ENCODE results near the gene JPH3.

Gene JPH3

DNA sequence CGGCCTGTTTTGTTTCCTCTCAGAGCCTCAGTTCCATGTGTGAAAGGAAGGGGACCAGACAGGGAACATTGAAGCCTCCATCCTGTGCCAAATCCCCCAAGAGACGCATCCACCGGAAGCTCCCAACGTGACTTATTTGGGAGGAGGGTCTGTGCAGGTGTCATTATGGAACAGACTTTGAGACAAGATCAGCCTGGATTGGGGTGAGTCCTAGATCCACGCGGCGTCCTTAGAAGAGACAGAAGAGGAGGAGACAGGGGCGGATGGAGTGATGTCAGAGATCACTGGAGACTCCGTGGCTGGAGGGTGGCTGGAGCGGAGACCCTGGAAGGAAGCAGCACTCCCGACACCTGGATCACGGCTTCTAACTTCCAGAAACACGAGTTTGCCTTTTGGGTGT lies 83.5 kb downstream of the JPH3 start:
- FAIRE-seq, result no peak
- TF ChIP-seq, protein P1, sequence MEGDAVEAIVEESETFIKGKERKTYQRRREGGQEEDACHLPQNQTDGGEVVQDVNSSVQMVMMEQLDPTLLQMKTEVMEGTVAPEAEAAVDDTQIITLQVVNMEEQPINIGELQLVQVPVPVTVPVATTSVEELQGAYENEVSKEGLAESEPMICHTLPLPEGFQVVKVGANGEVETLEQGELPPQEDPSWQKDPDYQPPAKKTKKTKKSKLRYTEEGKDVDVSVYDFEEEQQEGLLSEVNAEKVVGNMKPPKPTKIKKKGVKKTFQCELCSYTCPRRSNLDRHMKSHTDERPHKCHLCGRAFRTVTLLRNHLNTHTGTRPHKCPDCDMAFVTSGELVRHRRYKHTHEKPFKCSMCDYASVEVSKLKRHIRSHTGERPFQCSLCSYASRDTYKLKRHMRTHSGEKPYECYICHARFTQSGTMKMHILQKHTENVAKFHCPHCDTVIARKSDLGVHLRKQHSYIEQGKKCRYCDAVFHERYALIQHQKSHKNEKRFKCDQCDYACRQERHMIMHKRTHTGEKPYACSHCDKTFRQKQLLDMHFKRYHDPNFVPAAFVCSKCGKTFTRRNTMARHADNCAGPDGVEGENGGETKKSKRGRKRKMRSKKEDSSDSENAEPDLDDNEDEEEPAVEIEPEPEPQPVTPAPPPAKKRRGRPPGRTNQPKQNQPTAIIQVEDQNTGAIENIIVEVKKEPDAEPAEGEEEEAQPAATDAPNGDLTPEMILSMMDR (IDR thresholded peaks at IDR 0.05; ENCODE audit: insufficient read depth, missing control alignments), result no peak
- DNase-seq (ENCODE audit: insufficient read length, low spot score), result no peak

DNA sequence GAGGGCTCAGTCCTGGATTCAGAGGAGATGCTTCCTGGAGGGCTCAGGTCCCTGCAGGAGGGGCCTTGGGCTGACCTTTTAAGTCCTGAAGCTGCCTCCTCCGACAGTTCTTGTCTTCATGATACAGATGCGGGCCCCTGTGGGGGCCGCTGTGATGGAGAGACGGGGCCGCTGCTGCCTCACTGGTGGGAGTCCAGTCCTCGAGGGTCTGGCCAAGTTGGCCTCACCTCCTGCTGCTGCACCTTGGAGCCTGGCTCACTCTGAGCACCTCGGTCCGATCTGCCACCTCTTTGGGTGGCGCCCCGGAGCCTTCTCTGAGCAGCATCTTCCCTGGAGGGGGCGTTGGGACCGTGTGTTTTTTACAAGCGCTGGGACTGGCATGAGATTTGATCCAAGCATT lies 84.4 kb downstream of the JPH3 start:
- TF ChIP-seq, protein P1 (IDR thresholded peaks at IDR 0.05; ENCODE audit: insufficient read depth, missing control alignments), result no peak
- FAIRE-seq (no peak), DNase-seq (ENCODE audit: insufficient read length, low spot score) (no peak)

- DNase-seq (ENCODE audit: insufficient read length, low spot score) (no peak), FAIRE-seq (no peak)
- TF ChIP-seq, protein P1 (IDR thresholded peaks at IDR 0.05; ENCODE audit: insufficient read depth, missing control alignments), result no peak
Observed at GRCh38 chr16:87687126-87687910, 85.0 kb downstream of the JPH3 start.

DNA sequence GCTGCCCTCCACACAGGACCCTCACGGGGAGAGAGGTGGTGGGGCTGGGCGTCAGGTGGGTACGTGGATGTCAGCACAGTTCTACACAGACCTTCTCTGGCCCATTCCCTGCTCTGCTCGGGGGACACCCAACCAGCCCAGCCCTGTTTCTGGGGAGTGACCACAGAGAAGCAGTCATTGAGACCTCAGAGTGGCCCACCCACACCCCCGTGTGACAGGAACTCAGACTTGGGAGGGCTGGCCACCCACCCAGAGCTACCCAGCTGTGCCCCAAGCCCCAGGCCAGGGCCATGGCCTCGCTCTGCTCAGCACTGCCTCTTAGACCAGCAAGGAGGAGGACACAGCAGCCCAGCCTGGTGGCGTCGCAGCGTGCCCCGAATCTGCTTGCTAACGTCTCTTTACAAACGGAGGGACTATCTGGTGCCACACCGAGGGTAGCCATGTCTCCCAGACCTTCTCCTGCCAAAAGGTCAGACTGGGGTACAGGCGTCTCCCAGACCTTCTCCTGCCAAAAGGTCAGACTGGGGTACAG lies 85.8 kb downstream of the JPH3 start:
- FAIRE-seq, result no peak

GRCh38 chr16:87688876-87689815 lies 86.8 kb downstream of the JPH3 start:
- DNase-seq (ENCODE audit: insufficient read length, low spot score) (no peak), FAIRE-seq (no peak)
- TF ChIP-seq, protein P1 (IDR thresholded peaks at IDR 0.05; ENCODE audit: insufficient read depth, missing control alignments), result no peak

More for the DNA sequence above, 85.8 kb downstream of the JPH3 start:
- TF ChIP-seq, protein P1 (IDR thresholded peaks at IDR 0.05; ENCODE audit: insufficient read depth, missing control alignments), result no peak
- no peak for DNase-seq (ENCODE audit: insufficient read length, low spot score)

DNA sequence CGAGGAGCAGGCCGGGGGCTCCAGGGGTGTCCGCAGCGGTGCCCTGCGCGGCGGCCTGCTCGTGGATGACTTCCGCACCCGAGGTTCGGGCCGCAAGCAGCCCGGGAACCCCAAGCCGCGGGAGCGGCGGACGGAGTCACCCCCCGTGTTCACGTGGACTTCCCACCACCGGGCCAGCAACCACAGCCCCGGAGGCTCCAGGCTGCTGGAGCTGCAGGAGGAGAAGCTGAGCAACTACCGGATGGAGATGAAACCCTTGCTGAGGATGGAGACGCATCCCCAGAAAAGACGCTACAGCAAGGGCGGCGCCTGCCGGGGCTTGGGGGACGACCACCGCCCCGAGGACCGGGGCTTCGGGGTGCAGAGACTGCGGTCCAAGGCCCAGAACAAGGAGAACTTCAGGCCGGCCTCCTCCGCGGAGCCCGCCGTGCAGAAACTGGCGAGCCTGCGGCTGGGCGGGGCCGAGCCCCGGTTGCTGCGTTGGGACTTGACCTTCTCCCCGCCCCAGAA lies 87.7 kb downstream of the JPH3 start:
- TF ChIP-seq, protein P1 (IDR thresholded peaks at IDR 0.05; ENCODE audit: insufficient read depth, missing control alignments), result no peak
- FAIRE-seq, result no peak
- DNase-seq (ENCODE audit: insufficient read length, low spot score), result no peak

All from D721Med (cell line).